MCF 10A (cell line): ENCODE data around the gene DNASE1L1. TPM values are rescaled to one million over a fixed set of nuclear protein-coding genes. Genes with fewer than 3 reads are reported as not detected.

Source experiments
- BruUV-seq: library from RNA; stranded (reverse); fragments of 400-500 nt; replicated peaks from 2 replicates; lab custom pipeline; 2021; lab: Mats Ljungman, UMichigan
- CTCF ChIA-PET: fragments of 300-600 bp; sonication (Branson Sonifier 250); formaldehyde crosslinking; extraction: SDS; loops from one replicate; lab custom pipeline; 2021; ENCODE audit warnings: antibody characterized with exemption, inconsistent platforms; lab: Yijun Ruan, JAX
- POLR2A ChIA-PET: fragments of 300-600, 350-650 bp; sonication (Branson Sonifier 250); formaldehyde crosslinking; extraction: SDS; loops from one replicate; lab custom pipeline; 2020; ENCODE audit warnings: antibody characterized with exemption, inconsistent platforms; lab: Yijun Ruan, JAX
- DNase-seq: peaks from one replicate; pipeline ENCODE4 v3.0.0-alpha.2; 2018; ENCODE audit not compliant: unreplicated experiment
- H3K27ac Mint-ChIP-seq: one replicate; pipeline ENCODE4 v1.8.0; 2022; ENCODE audit warnings: mild to moderate bottlenecking, low read depth, mixed read lengths; ENCODE audit not compliant: unreplicated experiment
- H3K27me3 Mint-ChIP-seq: one replicate; pipeline ENCODE4 v1.8.0; 2022; ENCODE audit warnings: mixed read lengths; ENCODE audit not compliant: insufficient read depth, unreplicated experiment
- H3K36me3 Mint-ChIP-seq: one replicate; pipeline ENCODE4 v1.8.0; 2022; ENCODE audit warnings: mild to moderate bottlenecking, moderate library complexity, mixed read lengths; ENCODE audit not compliant: insufficient read depth, unreplicated experiment
- H3K4me1 Mint-ChIP-seq: one replicate; pipeline ENCODE4 v1.8.0; 2022; ENCODE audit warnings: mixed read lengths; ENCODE audit not compliant: insufficient read depth, unreplicated experiment
- H3K4me3 Mint-ChIP-seq: one replicate; pipeline ENCODE4 v1.8.0; 2022; ENCODE audit warnings: mild to moderate bottlenecking, moderate library complexity, mixed read lengths; ENCODE audit not compliant: unreplicated experiment
- H3K9me3 Mint-ChIP-seq: one replicate; pipeline ENCODE4 v1.8.0; 2022; ENCODE audit warnings: mixed read lengths; ENCODE audit not compliant: unreplicated experiment
- CTCF ChIP-seq: fragments of 200-600 bp; IDR thresholded peaks from one replicate; pipeline ENCODE4 v1.8.0; 2022; ENCODE audit warnings: antibody characterized with exemption, mild to moderate bottlenecking; ENCODE audit not compliant: unreplicated experiment
- intact Hi-C: fragments of 100-400 bp; cut with micrococcal nuclease; formaldehyde crosslinking; loops from 2 replicates; pipeline ENCODE4 v1.14.1; 2022
- total RNA-seq: library from RNA; stranded (reverse); gene quantifications from 2 replicates; pipeline ENCODE4 v1.2.3, GENCODE V29; 2022

DNASE1L1 gene
- total RNA-seq, 1 experiment from 2014 or later, result 20.5 TPM

- Mint-ChIP-seq H3K27me3 (peaks cover 11% of the 10 kb centered on the region), H3K4me1 (no peaks in the 10 kb centered on the region), H3K4me3 (peak within 1 kb of the TSS; percentile 76), H3K36me3 (peaks cover 32% of the 10 kb centered on the region), H3K27ac (no peak within 1 kb of the TSS), H3K9me3 (no peaks in the 10 kb centered on the region)
- TF ChIP-seq CTCF, result no peak
- intact Hi-C loops, result no loop called here
- ChIA-PET CTCF (no interaction called here), POLR2A (interaction anchor here (0.7 kb wide), 1 partner anchor 166 kb away, joined by 5 read pairs; no protein-coding TSS in a partner anchor)
- DNase-seq, result peak; percentile 27
- BruUV-seq, result no TSS peak
Observed at GRCh38 chrX:154436983-154437752, 28.1 kb upstream of the DNASE1L1 start, which contains the start of gene GDI1. Gene GDI1 (plus strand): TSS chrX:154437154. CDS start chrX:154437255, 101 bp downstream.

- Mint-ChIP-seq H3K36me3 (peaks cover 25% of the 10 kb centered on the region), H3K4me3 (peak overlapping the region; percentile 76), H3K27ac (no peak overlapping the region), H3K9me3 (no peaks in the 10 kb centered on the region), H3K27me3 (peaks cover 12% of the 10 kb centered on the region), H3K4me1 (no peaks in the 10 kb centered on the region)
- POLR2A ChIA-PET, result interaction anchor here (0.7 kb wide), 1 partner anchor 167 kb away, joined by 5 read pairs; no protein-coding TSS in a partner anchor
- no peak for TF ChIP-seq CTCF
- no TSS peak for BruUV-seq
- intact Hi-C loops, result no loop called here
- DNase-seq, result no peak
- CTCF ChIA-PET, result no interaction called here
Observed at GRCh38 chrX:154436374-154436982, 27.4 kb upstream of the DNASE1L1 start.

- ChIA-PET CTCF (interaction anchor here (0.6 to 1.2 kb wide), 3 partner anchors 62 to 100 kb away, joined by 3 read pairs; no protein-coding TSS in a partner anchor), POLR2A (interaction anchor here (1.4 kb wide), 1 partner anchor 25 kb away, joined by 4 read pairs; no protein-coding TSS in a partner anchor)
- DNase-seq, result no peak
- no peak overlapping the region for H3K27ac Mint-ChIP-seq
- H3K4me3 Mint-ChIP-seq, result no peak overlapping the region
- BruUV-seq, result no TSS peak
- H3K27me3 Mint-ChIP-seq, result peaks cover 24% of the 10 kb centered on the region
- H3K9me3 Mint-ChIP-seq, result no peaks in the 10 kb centered on the region
- H3K4me1 Mint-ChIP-seq, result no peaks in the 10 kb centered on the region
- peaks cover 31% of the 10 kb centered on the region for H3K36me3 Mint-ChIP-seq
- intact Hi-C loops, result no loop called here
- no peak for TF ChIP-seq CTCF
Observed at GRCh38 chrX:154435171-154435733, 26.2 kb upstream of the DNASE1L1 start.
